K562 (cell line): ENCODE measurements around the gene OTUD5. TPM values are rescaled to one million over a fixed set of nuclear protein-coding genes. Genes with fewer than 3 reads are reported as not detected.

Source experiments
- CEBPG ChIP-seq, 3 experiments: fragments of 200-800 bp in 1 of 3; sonication (Bioruptor generic) in 1 of 3; sonication (generic) in 1 of 3; formaldehyde crosslinking in 1 of 3; IDR thresholded peaks in 2 of 3; conservative IDR thresholded peaks in 1 of 3; 2 replicates each; pipeline versions ENCODE4 v1.6.1 to v1.8.0; 2016 to 2022; ENCODE audit warnings: missing compliant biosample characterization in 2 of 3, missing genetic modification characterization in 2 of 3, mild to moderate bottlenecking in 1 of 3, missing genetic modification reagents in 1 of 3
- CHD7 ChIP-seq: fragments of 200-600 bp; sonication (generic); IDR thresholded peaks from one replicate; pipeline ENCODE4 v1.6.1; 2012; ENCODE audit warnings: mild to moderate bottlenecking, low read depth, low read length, inconsistent platforms
- HBP1 ChIP-seq: fragments of 450-650 bp; formaldehyde crosslinking; IDR thresholded peaks from 2 replicates; pipeline ENCODE4 v1.4.0; 2022; ENCODE audit warnings: missing genetic modification characterization
- RFX1 ChIP-seq: fragments of 450-650 bp; IDR thresholded peaks from 2 replicates; pipeline ENCODE4 v1.6.1; 2016; ENCODE audit warnings: mild to moderate bottlenecking, moderate library complexity
- TRIM25 ChIP-seq: fragments of 450-650 bp; IDR thresholded peaks from 2 replicates; pipeline ENCODE4 v1.7.0; 2016; ENCODE audit warnings: borderline replicate concordance
- ZNF184 ChIP-seq: sonication (generic); formaldehyde crosslinking; IDR thresholded peaks from 2 replicates; pipeline ENCODE4 v1.5.0; 2020; ENCODE audit warnings: missing genetic modification reagents
- ZNF584 ChIP-seq: fragments of 200-800 bp; sonication (Bioruptor generic); IDR thresholded peaks from 2 replicates; pipeline ENCODE4 v1.6.1; 2016; ENCODE audit warnings: low read depth, mild to moderate bottlenecking, missing genetic modification characterization, missing compliant biosample characterization
- ZNF740 ChIP-seq, 3 experiments: fragments of 200-800 bp in 1 of 3; sonication (Bioruptor generic) in 1 of 3; sonication (generic) in 1 of 3; formaldehyde crosslinking in 1 of 3; IDR thresholded peaks; 2 replicates each; pipeline versions ENCODE4 v1.6.1 to v1.8.0; 2016 to 2022; ENCODE audit warnings: mild to moderate bottlenecking in 2 of 3, missing compliant biosample characterization in 2 of 3, missing genetic modification characterization in 2 of 3, missing genetic modification reagents in 1 of 3
- polyA plus RNA-seq, 8 experiments: library from polyadenylated mRNA; depleted of rRNA in 4 of 8; stranded (reverse) in 5 of 8; unstranded in 3 of 8; fragments of >200 nt; fragmentation: Nextera tagmentation in 2 of 8; fragmentation: Illumina TruSeq in 1 of 8; extraction: Ambion mirVana in 2 of 8; extraction: Trizol in 1 of 8; gene quantifications; 2 replicates each; pipeline versions ENCODE4 v1.2.1 to v1.2.3, GENCODE V29; 2011 to 2014; ENCODE audit warnings: inconsistent platforms in 1 of 8, missing spikeins in 1 of 8
- total RNA-seq, 7 experiments: library from RNA; depleted of rRNA in 6 of 7; stranded (reverse); fragments of >200 nt in 6 of 7; fragmentation: Illumina TruSeq in 2 of 7; extraction: Trizol in 2 of 7; gene quantifications; 2 replicates each; pipeline versions ENCODE4 v1.2.1 to v1.2.3, GENCODE V29; 2011 to 2021; ENCODE audit warnings: low replicate concordance in 1 of 7

OTUD5 gene
- total and polyA plus RNA-seq, 9 of the 15 experiments (the other 6 are each of a cell fraction or from before 2014, with no cell fraction given): 3.6 to 102 (median 59.0) TPM

GRCh38 chrX:49002091-49002935 is 44.9 kb upstream of the OTUD5 start, which contains the start of gene GRIPAP1 (continued):
- TF ChIP-seq CHD7: no peak
- peak; percentile 28; the same call in 1 of the 2 replicates for TF ChIP-seq RFX1
- TF ChIP-seq HBP1 (CRISPR knock-in tag): no peak
- no peak for TF ChIP-seq ZNF584
- TF ChIP-seq TRIM25: peak; percentile 99
- TF ChIP-seq CEBPG (CRISPR knock-in tag; IDR thresholded peaks at IDR 0.05): peak; percentile 44; the same call in 1 of the 2 replicates
- TF ChIP-seq CEBPG (tag; conservative IDR thresholded peaks at IDR 0.05 in 1 of 2, IDR thresholded peaks at IDR 0.05 in 1 of 2): peak; percentile 41 to 72; a peak in 2 of 4 replicates
- peak; percentile 85 for TF ChIP-seq ZNF740 (CRISPR knock-in tag; IDR thresholded peaks at IDR 0.05)
- TF ChIP-seq ZNF740 (tag; IDR thresholded peaks at IDR 0.05): peak in 1 of 2 experiments; percentile 45; a peak in 1 of 4 replicates
- no peak for TF ChIP-seq ZNF184 (CRISPR knock-in tag)
